Fibroblast of skin of left biceps (primary cell): ENCODE measurements around the gene ARSG.
A peak's percentile ranks its signal among the peaks of the same experiment; 100 is the strongest.
"Not testable (repeated sequence)": the region's sequence is repeated elsewhere in the genome, so short reads cannot be mapped to it uniquely, and the experiment has no call there.

Experiments used
- DNase-seq, 2 experiments: peaks; one replicate each; pipeline ENCODE4 v3.0.0-alpha.2; 2013; ENCODE audit warnings: low read depth in 2 of 2

ARSG gene

DNA sequence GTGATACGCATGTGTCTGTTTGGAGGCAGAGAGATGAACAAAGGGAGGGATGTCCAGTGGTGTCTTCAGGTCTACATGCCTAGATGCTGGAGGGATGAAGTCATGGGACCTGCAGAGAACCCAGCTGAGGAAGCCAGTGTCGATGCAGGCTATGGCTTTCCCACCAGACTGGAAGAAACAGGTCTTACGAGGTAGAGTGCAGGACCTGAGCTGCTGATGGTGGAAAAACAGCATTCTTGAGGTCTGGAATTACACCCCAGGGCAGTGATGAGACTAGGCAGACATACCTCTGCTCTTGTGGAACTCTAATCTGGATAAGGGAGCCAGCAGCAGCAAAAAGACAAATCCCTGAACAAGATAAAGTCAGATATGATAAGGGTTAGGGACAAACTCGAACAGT, 37.4 kb downstream of the ARSG start:
- DNase-seq = no peak

DNA sequence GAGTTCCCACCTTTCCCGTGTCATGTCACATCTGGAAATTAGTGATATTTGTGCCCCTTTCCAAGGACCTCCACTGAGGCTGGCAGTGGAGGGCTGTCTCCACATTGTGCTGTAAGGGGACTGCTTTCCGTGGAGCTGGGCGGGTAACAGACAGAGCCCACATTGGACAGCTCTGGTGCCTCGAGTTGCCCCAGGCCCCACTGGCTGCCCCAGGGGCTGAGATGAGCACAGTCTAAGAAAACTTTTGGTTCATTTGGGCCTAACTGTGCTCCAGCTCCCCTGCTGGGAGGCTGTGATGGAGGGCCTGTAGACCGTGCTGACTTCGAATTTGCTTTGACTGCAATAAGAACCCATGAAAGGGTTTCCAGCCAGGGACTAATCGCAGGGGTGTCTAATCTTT, 38.0 kb downstream of the ARSG start:
- no peak for DNase-seq

DNA sequence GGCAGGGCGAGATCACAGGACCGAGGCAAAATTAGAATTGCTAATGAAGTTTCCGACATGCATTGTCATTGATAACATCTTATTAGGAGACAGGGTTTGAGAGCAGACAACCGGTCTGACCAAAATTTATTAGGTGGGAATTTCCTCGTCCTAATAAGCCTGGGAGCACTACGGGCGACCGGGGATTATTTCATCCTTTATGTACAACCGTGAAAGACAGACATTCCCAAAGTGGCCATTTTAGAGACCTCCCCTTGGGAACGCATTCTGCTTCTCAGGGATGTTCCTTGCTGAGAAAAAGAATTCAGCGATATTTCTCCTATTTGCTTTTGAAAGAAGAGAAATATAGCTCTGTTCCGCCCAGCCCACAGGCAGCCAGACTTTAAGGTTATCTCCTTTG, 40.6 kb downstream of the ARSG start:
- not testable (repeated sequence) for DNase-seq

DNA sequence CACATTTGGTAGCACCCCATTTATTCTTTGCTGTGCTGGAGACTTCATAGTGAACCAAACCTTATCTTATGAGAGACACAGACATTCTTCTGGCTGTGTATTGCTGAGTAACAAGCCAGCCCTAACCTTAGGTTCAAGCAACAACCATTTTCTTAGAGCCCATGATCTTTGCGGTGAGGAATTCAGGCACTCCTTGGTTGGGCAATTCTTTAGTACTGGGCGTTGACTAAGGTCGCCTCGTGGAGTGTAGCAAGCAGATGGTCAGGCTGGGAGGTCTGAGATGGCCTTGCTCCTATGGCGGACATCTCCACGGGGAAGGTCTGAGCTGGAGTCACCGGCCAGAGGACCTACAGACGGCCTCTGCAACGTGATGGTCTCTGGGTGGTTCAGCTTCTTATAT, 43.1 kb downstream of the ARSG start:
- DNase-seq = no peak

DNA sequence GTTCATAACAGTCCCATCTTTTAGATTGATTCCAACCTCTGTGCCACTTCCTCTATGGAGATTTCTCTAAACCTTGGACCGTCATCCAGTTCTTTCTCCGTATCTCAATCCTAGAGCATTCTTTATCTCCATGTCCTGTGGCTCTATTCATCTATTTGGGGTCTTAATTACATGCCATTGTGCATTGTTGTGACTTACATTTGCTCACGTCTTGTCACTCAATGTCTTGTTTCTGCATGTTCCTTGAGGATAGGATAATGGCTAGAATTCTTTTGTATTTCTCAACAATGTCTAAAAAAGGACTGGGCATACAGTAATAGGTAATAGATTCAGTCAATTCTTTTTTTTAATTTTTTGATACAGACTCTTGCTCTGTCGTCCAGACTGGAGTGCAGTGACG, 50.2 kb downstream of the ARSG start:
- DNase-seq = no peak

- no peak for DNase-seq
Measured at GRCh38 chr17:68343976-68344375, 52.7 kb downstream of the ARSG start.

DNA sequence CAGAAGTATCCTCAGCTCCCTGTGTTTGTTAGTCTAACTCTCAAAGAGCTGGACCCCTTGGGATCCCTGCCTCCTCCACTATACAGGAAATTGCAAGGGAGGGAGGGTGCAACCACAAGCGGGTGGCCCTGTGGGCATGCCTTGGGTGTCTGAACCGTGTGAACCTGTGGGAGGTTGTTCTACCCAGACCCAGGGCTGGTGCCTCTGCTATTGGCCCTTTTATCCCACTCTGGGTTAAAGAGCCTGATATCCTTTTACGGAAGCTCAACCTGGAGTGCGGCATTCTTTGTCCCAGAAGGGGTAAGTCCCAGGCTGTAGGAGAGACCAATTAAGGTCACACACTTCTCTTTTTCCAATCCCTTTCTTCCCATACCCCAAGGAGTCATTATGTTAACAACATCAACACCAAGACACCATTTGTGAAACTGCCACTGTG, 53.4 kb downstream of the ARSG start:
- no peak for DNase-seq

- DNase-seq = no peak
Measured at GRCh38 chr17:68346448-68346847, 55.2 kb downstream of the ARSG start.

GRCh38 chr17:68347380-68347779, 56.1 kb downstream of the ARSG start:
- no peak for DNase-seq

DNA sequence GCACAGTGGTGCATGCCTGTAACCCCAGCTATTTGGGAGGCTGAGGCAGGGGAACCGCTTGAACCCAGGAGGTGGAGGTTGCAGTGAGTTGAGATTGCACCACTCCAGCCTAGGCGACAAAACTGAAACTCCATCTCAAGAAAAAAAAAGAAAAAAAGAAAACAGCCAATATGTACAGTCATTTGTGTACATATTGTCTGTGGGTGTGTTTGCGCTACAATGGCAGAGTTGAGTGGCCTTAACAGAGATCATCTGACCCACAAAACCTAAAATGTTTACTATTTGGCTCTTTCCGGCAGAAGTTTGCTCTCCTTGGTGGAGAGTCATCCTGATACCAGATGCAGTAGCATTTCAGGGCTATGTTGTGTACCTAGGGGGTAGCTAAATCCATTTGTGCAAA, 57.9 kb downstream of the ARSG start:
- DNase-seq = no peak

DNA sequence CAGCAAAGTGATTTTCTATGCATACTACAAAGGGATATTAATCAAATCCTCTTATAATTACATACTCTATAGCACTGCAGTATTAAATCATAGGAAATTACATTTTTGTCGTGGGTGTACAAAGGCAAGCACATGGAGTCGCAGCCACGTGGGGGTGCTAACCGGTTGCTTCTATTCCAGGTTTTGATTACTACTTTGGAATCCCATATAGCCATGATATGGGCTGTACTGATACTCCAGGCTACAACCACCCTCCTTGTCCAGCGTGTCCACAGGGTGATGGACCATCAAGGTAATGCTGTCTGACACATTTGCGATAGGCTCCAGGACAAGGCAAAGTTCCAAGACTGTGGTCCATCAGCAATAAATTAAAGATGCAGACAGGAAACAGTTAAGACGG, 60.1 kb downstream of the ARSG start:
- no peak for DNase-seq

GRCh38 chr17:68352041-68352440, 60.7 kb downstream of the ARSG start:
- DNase-seq = no peak

- not testable (repeated sequence) for DNase-seq
Measured at GRCh38 chr17:68352671-68353070, 61.4 kb downstream of the ARSG start.

DNA sequence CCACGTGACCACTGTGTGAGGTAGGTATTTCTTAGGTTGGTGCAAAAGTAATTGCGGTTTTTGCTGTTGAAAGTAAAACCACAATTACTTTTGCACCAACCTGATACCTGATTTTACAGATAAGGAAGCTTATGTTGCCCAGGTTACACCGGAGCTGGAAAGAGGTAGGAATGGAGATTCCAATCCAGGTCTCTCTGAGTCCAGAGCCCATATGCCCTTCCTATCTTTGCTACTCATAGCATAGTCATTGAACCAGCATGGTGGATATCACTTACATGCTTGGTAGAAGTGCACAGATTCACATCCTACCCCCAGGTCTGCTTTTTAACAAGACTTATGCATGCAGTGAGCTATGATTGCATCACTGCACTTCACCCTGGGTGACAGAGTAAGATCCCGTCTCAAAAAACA, 61.8 kb downstream of the ARSG start:
- no peak for DNase-seq

- peak; percentile 32 to 34 for DNase-seq
Measured at GRCh38 chr17:68354311-68354710, 63.0 kb downstream of the ARSG start.

- not testable (repeated sequence) for DNase-seq
Measured at GRCh38 chr17:68355108-68355507, 63.8 kb downstream of the ARSG start.

GRCh38 chr17:68356520-68356919, 65.2 kb downstream of the ARSG start:
- no peak for DNase-seq

DNA sequence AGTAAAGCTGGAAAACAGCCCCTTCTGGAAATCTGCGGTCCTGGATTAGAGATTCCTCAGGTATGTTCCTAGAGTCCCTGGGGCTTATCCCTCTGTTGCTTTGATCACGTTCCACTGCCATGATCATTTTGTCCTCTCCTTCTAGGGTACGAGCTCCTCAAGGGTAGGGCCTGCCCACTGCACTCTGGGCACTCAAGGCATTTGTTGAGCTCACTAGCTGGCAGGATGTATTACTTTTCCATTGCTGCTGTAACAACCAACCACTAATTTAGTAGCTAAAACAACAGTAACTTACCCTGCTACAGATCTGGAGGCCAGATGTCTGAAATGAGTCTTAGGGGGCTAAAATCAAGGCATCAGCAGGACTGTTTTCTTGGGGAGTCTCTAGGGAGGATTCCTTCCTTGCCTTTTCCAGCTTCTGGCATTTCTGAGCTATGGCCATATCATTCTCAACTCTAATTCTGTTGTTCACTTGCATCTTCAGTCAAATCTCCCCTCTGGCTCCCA, 65.7 kb downstream of the ARSG start:
- DNase-seq = no peak

GRCh38 chr17:68357886-68358285, 66.6 kb downstream of the ARSG start:
- no peak for DNase-seq

DNA sequence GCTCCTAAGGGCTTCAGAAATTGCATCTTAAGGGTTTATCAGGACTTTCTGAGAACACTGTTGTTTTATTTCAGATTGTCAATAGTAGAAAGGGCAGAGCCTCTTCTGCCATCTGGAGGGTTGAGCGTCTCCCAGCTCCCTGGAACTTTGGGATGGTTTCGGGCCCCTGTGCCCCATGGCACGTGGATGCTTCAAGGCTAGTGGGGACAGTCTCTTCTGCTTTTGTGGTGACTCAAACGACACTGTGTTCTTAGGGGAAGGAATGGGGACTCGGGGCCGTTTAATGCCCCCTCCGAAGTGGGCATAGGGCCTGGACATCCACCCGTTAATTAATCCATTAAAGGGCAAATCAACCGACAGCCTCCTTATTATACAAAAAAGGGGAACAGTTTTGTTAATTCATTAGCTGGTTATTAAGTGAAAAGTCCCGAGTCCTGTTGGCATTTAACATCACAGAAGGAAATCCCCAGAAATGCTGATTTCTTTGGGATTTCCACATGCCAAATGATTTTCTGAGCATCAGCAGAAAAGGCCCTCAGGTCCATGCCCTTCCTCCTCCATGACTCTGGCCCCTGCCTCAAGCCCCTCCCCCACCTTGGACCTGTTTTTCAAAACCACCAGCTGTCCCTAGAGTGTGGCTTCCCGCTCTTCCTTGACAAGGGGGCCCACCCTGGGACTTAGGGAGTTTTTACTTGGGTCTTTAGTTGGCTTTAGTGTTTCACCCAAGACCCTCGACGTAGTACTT, 68.7 kb downstream of the ARSG start:
- DNase-seq = no peak

- DNase-seq = no peak
Measured at GRCh38 chr17:68365469-68365868, 74.2 kb downstream of the ARSG start.

DNA sequence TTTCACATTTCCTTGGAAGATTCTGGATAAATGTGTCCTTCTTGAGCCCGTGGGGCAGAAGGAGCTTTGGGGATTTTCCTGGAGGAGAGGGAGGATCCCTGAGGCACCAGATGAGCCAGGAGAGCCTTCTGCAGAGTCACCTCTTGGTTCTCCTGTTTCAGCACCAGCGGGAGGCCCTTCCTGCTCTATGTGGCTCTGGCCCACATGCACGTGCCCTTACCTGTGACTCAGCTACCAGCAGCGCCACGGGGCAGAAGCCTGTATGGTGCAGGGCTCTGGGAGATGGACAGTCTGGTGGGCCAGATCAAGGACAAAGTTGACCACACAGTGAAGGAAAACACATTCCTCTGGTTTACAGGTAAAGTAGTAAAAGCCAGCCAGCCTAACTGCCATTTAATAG, 77.1 kb downstream of the ARSG start:
- no peak for DNase-seq

- no peak for DNase-seq
Measured at GRCh38 chr17:68375566-68375965, 84.3 kb downstream of the ARSG start.

DNA sequence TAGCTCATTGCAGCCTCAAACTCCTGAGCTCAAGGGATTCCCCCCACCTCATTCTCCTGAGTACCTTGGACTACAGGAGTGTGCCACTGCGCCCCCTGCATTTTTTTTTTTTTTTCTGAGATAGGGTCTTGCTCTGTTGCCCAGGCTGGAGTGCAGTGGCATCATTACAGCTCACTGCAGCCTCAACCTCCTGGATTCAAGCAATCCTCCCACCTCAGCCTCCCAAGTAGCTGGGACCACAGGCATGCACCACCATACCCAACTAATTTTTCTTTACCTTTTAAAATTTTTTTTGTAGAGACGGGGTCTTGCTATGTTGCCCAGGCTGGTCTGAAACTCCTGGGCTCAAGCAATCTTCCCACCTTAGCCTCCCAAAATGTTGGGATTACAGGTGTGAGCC, 84.9 kb downstream of the ARSG start:
- not testable (repeated sequence) for DNase-seq
